ENCODE data around the gene SPSB1.

DNA sequence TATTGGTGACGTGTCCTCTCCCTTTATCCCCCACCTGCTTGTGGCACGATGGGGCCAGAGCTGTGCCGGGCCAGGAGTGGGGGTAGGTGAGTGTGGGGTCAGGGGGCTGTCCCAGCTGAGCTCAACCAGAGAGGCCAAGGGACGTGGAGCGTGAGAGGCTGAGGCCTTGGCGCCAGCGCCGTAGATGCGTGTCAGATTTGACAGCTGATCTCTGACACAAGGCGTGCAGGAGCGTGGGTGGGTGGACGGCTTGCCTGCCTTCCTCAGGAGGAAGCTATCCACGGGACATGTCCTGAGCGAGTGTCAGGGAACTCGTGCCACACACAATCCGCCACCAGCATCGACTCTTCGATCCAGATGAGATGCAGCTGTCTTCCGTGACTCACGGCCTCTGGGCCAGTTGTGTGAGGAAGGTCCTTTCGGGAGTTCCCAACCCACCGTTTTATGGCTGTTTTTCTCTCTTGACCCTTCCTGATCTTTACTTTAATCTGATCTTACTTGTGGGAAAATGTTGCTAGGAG is 56.7 kb downstream of the SPSB1 start:
- TF ChIP-seq EZH2 (optimal IDR thresholded peaks at IDR 0.05; ENCODE audit: low read depth, low read length) (no peak), CTCF (IDR thresholded peaks at IDR 0.05; ENCODE audit: low read length) (no peak)
